Measurements from ENCODE around the gene TMEM123.

DNA sequence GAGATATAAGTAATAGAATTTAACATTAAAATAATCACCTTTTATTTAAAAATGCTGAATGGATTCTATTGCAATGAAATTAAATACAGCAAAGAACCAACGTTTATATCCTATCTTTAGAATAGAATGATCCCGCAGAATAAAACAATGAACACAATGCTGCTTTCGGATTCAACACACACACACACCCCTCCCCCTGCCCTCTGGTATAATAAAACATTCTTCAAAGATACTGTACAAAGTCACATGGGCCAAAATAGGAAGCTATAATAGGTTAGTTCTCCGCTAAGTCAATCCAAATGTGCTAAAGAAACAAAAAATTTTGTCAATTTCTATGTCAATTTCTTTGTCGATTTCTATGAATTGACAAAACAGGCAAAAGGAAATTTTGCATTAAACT is 47.1 kb downstream of the TMEM123 start:
- TF ChIP-seq ZNF565 (CRISPR knock-in tag; conservative IDR thresholded peaks at IDR 0.05; ENCODE audit: low read depth) (no peak), ESRRG (CRISPR knock-in tag; IDR thresholded peaks at IDR 0.05) (no peak), ZFP3 (CRISPR knock-in tag; IDR thresholded peaks at IDR 0.05) (no peak), PPARA (CRISPR knock-in tag; IDR thresholded peaks at IDR 0.05; ENCODE audit: borderline replicate concordance) (no peak), ZNF8 (CRISPR knock-in tag; IDR thresholded peaks at IDR 0.05) (no peak), TOX (CRISPR knock-in tag; IDR thresholded peaks at IDR 0.05; ENCODE audit: borderline replicate concordance) (no peak), ISL1 (CRISPR knock-in tag; IDR thresholded peaks at IDR 0.05) (no peak), SNAI2 (CRISPR knock-in tag; IDR thresholded peaks at IDR 0.05) (no peak), PATZ1 (CRISPR knock-in tag; IDR thresholded peaks at IDR 0.05; ENCODE audit: borderline replicate concordance) (no peak)
